ENCODE data around the gene KIF26B.

KIF26B gene

DNA sequence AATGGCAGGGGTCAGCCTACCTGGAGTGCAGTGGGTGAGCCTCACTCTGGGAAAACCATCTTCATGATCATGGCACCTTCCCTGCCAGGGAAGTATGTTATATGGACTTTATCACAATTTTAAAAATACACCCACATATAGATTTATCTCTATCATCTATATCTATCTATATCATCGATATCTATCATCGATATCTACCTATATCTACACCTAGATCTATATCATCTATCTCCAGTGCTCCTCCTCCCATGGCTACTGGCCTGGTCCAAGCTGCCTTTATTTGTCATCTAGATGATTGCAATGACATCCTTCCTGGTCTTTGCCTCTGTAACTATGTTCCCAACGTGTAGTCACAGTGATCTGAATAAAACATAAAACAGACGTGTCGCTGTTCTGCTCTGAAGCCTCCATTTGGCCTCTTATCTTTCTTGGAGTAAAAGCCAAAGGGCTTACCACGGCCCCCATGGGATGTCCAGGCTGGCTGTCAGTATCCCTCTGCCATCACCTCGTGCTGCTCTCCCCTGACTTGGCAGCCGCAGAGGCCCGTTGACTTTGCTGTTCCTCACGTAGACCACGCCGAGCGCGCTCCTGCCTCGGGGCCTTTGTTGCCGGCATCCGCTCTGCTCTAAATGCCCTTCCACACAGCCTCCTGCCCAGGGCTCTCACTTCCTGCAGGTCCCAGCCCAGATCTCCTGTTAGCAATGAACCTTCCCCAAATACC lies 20.6 kb upstream of the KIF26B start:
- no peak for DNase-seq

DNA sequence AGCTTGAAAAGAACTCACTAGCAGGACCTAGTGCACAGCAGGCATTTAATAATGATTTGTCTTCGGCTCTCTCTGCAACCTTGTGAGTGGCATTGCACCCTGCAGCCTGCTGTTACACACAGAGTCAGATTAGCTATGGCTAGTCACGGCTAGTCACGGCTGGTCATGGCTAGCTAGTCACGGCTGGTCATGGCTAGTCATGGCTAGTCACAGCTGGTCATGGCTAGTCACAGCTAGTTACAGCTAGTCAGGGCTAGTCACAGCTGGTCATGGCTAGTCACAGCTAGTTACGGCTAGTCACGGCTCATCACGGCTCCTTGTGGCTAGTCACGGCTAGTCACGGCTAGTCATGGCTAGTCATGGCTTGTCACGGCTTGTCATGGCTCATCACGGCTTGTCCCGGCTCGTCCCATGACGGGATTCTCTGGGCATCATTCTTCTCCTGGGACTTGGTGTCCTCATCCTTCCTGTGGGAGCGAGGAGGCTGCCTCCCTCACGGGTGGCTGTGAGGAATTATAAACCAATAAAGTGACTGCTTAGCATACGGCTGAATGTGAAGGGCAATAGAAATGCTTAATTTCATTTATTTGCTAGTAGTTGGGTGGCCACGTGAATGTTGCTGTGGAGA lies 12.5 kb upstream of the KIF26B start:
- no peak for DNase-seq

GRCh38 chr1:245142976-245143375 lies 11.8 kb upstream of the KIF26B start:
- DNase-seq, result no peak

GRCh38 chr1:245143849-245144248 lies 10.9 kb upstream of the KIF26B start:
- no peak for DNase-seq

- DNase-seq, result no peak
Measured at GRCh38 chr1:245148069-245148468, 6.7 kb upstream of the KIF26B start.

- DNase-seq, result no peak
Measured at GRCh38 chr1:245148861-245149260, 5.9 kb upstream of the KIF26B start.

DNA sequence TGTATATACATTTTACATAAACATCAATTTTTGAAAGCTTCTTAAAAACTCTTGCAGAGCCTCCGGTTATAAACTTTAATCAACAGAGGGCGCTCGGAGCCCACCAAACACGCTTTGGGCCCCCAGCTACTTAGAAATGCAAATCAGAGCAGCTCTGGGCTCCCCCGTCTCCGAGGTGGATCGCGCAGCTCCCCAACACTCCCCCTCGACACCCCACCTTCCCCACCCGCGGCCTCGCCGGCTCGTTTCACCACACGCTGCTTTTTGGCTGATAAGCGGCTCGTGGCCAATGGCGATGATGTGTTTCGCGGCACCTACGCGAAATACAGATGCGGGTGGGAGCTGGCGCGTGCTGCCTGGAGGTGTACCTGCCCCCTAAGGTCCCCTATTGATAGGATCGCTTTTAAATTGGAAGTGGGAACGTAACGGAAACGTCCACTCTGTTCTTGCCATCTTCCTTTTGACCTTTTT lies 1.7 kb upstream of the KIF26B start:
- DNase-seq, result peak; percentile 65 to 74

DNA sequence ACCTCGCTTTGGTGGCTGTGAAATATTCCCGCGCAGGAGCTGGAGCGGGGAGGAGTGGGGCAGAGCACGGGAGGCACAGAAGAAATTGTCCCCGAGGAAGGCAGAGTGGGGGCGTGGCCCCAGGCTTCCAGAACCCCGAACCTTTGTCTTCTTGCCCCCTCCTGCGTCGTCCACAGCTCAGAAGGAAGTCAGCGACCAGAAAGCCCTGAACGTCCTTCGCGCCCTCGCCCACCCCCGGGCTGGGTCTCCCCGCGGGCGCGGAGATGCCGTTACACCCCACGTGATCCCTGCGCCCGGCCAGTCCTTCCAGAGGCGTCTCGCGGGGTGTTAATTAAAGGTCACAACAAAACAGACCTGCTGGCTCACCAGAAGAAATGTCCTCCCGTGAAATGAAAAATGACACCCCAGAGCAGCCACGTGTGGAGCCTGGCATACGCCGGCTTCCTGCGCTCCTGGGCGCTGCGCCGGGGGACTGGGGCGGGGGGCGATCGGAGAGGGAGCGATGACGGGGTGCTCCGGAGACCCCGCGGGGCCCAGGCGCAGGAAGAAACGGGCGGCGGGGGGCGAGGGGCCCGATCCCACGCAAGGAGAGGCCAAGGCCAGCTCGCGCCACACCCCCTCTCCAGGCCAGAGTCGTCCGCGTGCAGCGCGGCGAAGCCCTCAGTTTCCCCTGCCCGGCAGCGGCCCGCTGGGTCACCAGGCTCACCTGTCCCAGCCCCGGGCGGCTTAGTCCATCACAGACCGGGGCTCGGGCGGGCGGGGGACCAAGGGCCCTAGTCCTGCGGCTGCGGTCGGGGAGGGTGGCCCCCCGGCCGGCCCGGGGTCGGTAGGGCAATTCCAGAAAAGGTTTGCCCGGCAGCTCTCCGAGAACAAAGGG lies 995 bp upstream of the KIF26B start:
- DNase-seq, result no peak

DNA sequence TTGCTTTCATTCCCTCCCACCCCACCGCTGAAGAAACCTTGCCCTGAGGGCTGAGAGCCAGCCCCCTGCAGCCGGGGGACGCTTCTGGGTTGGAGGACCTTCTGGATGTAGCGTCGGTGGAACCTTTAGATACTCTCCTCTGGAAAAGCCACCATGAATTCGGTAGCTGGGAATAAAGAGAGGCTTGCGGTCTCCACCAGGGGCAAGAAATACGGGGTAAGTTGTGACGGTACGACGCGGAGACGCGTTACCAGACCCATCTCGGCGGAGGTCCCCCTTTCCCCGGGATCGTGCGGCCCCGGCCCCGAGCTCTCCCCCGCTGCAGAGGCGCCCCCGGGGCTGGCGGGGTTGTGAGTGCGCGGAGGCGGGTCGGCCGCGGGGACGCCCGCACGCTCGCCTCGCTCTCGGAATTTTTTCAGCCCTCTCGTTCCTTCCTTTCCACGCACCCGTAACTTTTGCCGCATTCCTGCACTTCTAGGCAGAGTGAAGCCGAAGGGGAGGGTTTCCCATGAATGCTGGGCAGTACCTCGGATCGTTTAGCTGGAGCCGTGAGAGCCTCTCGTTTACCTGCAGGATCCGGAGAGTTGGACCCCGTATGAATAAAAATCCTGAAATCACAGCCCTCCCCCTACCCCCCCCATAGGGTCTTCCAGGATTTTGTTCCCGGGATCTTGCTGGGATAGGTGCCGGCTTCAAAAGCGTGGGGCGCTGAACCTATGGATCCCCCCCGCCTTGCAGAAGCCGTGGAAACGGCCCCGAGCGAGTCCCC lies 671 bp downstream of the KIF26B start:
- no peak for DNase-seq

DNA sequence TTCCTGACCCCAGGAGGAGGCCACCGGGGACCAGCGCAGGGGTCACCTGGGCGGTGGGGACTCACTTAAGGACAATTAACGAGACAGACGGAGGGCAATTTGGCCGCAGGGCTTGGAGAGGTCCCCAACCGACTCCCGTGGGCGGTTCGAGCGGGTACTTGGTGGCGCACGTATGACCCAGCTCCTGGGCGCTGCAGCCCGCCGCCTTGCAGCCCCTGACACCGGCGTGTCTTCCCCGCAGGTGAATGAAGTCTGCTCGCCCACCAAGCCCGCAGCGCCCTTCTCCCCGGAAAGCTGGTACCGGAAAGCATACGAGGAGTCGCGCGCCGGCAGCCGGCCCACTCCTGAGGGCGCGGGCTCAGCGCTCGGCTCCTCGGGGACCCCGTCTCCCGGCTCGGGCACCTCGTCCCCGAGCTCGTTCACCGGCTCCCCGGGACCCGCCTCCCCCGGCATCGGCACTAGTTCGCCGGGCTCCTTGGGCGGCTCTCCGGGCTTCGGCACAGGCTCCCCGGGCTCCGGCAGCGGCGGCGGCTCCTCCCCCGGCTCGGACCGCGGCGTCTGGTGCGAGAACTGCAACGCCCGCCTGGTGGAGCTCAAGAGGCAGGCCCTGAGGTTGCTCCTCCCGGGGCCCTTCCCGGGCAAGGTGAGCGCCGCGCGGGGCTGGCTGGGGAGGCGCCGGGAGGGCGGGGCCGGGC lies 1.4 kb downstream of the KIF26B start:
- peak; percentile 61 to 79 for DNase-seq

GRCh38 chr1:245156736-245157505 lies 2.1 kb downstream of the KIF26B start:
- no peak for DNase-seq

DNA sequence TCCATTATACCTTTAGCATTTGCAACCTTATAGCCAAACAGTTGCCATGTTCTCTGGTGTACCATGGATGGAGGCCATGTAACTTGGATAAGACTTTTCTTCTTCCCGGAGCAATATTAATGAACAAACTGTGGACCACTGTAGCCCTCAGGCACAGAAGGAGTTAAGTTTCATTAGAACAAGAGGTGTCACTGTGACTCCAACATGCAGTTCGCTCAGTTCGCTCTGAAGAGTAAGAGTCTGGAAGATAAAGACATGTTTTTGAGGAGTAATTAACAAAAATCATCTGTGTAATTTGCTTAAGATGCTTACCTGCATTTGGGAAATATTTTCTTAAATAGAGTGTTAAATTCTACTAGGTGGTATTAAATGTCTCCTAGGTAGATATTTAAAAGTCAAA lies 4.1 kb downstream of the KIF26B start:
- DNase-seq, result no peak

- no peak for DNase-seq
Measured at GRCh38 chr1:245160288-245160687, 5.5 kb downstream of the KIF26B start.

- no peak for DNase-seq
Measured at GRCh38 chr1:245160741-245161400, 6.1 kb downstream of the KIF26B start.

DNA sequence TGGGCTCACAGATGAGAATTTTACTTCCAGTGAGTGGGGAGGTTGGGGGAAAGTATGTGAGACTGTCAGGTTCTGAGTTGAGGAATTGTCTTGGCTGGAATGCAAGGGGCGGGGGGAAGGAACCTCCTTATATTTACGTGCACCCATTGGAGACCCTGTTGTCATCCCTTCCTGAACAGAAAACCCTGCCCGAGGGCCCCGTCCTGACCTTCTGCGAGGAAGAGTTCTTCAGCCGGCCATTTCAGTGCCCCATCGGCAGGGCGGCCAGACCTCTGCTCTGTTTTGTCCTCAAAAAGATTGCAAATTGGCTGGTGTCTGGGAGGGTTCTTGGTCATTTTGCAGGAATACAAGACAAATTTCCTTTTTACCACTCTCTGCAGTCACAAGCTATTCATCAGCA lies 7.1 kb downstream of the KIF26B start:
- DNase-seq, result no peak

DNA sequence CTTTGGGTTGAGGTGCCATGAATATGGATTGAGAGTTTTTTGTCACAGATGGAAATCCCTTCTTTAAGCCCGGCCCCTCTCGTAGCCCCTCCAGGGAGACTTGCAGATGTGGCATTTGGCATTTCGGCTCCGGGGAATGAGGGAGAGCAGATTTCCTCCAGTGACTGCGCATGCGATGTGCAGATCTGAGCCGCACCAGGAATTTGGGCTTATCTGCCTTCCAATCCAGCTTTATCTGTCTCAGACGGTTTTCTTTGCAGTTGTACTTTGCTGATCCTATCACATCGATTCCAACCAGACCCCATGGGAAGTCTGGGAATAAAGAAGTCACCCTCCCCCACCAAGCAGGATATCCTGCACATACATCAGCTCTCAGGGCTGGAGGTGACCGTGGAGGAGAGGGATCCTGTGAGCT lies 11.7 kb downstream of the KIF26B start:
- no peak for DNase-seq

GRCh38 chr1:245168086-245168485 lies 13.3 kb downstream of the KIF26B start:
- DNase-seq, result peak; percentile 57 to 67

DNA sequence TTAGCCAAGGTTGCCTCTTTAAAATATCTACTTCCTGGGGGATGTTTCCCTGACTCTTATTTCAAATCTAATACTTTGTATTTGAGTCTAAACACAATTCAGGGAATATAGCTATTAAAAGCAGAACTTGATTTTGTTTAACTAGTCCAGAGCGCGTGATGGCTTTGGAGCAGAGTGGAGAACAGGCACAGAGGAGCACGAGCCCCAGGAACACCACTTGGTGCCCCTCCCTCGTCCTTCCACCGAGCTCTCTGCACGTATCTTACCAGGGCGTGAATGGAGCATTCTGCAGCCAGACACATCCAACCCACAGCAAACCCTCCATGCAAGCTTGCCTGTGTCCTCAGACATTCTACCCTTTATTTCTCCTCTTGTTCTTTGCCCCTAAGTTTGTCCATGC lies 14.1 kb downstream of the KIF26B start:
- DNase-seq, result no peak

- DNase-seq, result no peak
Measured at GRCh38 chr1:245169376-245169775, 14.6 kb downstream of the KIF26B start.

GRCh38 chr1:245172026-245172425 lies 17.2 kb downstream of the KIF26B start:
- DNase-seq, result no peak

- no peak for DNase-seq
Measured at GRCh38 chr1:245172829-245173228, 18.0 kb downstream of the KIF26B start.

Data from inflammatory macrophage (primary cell).